AG09319 (cell line): ENCODE results near the gene ZNF688.
"Not testable (repeated sequence)": the region's sequence is repeated elsewhere in the genome, so short reads cannot be mapped to it uniquely, and the experiment has no call there.

Source experiments
- DNase-seq: peaks from one replicate; pipeline ENCODE4 v3.0.0-alpha.2; 2010; ENCODE audit warnings: low read depth; ENCODE audit errors: extremely low read depth
- TF ChIP-seq, protein P1 (sequence below): IDR thresholded peaks from 2 replicates; pipeline ENCODE4 v1.5.1; 2011; ENCODE audit warnings: low read depth, mild to moderate bottlenecking, inconsistent platforms, low read length, moderate library complexity

The ZNF688 gene

GRCh38 chr16:30600929-30601328 lies 29.4 kb upstream of the ZNF688 start:
- TF ChIP-seq, protein P1, sequence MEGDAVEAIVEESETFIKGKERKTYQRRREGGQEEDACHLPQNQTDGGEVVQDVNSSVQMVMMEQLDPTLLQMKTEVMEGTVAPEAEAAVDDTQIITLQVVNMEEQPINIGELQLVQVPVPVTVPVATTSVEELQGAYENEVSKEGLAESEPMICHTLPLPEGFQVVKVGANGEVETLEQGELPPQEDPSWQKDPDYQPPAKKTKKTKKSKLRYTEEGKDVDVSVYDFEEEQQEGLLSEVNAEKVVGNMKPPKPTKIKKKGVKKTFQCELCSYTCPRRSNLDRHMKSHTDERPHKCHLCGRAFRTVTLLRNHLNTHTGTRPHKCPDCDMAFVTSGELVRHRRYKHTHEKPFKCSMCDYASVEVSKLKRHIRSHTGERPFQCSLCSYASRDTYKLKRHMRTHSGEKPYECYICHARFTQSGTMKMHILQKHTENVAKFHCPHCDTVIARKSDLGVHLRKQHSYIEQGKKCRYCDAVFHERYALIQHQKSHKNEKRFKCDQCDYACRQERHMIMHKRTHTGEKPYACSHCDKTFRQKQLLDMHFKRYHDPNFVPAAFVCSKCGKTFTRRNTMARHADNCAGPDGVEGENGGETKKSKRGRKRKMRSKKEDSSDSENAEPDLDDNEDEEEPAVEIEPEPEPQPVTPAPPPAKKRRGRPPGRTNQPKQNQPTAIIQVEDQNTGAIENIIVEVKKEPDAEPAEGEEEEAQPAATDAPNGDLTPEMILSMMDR = no peak
- DNase-seq = no peak

DNA sequence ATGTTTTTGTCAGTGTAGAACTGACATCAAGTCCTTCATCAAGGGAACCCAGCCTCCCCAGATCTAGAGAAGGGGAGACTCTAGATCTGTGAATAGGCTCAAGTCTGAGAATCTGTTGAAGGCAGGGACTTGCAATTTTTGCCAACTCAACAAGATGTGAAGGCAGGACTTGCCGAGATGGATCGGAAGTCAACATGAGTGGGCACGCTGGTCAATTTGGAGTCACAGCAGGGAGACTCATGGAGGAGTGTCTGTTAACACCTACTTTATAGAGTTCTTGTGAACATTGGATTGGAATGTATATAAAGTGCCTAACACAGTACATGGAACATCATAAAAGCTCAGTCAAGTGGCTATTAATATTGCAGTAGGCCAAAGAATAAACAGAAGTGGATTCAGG lies 28.7 kb upstream of the ZNF688 start:
- no peak for DNase-seq
- TF ChIP-seq, protein P1 = no peak

DNA sequence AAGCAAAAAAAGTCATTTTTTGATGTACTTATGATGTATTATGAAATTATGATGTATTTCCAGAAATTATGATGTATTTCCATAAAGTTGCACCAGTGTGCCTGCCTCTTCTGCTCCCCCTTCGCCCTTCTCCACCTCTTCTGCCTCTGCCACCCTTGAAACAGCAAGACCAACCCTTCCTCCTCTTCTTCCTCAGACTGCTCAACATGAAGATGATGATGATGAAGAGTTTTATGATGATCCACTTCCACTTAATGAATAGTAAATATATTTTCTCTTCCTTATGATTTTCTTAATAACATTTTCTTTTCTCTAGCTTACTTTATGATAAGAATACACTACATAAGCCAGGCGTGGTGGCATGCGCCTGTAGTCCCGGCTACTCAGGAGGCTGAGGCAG lies 21.4 kb upstream of the ZNF688 start:
- TF ChIP-seq, protein P1 = no peak
- DNase-seq = no peak

DNA sequence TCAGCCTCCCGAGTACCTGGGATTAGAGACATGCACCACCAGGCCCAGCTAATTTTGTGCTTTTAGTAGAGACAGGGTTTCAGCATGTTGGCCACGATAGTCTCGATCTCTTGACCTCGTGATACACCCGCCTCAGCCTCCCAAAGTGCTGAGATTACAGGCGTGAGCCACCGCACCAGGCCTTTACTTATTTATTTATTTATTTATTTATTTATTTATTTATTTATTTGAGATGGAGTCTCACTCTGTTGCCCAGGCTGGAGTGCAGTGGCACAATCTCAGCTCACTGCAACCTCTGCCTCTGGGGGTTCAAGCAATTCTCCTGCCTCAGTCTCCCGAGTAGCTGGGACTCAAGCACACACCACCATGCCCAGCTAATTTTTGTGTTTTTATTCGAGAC lies 19.4 kb upstream of the ZNF688 start:
- not testable (repeated sequence) for DNase-seq

DNA sequence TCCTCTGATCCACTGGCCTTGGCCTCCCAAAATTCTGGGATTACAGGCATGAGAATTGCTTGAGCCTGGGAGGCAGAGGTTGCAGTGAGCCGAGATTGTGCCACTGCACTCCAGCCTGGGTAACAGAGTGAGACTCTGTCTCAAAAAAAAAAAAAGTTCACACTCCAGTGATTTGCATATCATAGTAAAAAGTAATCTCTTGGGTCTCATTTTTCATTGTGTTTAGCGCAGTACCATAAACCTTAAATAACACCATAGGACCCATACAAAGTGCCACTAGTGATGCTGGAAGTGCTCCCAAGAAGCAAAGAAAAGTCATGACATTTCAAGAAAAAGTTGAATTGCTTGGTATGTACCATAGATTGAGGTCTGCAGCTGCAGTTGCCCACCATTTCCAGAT lies 18.1 kb upstream of the ZNF688 start:
- not testable (repeated sequence) for DNase-seq

DNA sequence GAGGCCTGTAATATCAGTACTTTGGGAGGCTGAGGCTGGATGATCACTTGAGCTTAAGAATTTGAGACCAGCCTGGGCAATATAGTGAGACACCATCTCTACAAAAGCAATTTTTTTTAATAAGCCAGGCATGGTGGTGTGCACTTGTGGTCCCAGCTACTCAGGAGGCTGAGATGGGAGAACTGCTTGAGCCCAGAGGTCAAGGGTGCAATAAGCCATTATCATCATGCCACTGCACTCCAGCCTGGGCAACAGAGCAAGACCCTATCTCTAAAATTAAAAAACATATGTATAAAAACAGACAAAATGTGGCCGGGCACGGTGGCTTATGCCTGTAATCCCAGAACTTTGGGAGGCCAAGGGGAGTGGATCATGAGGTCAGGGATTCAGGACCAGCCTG lies 17.1 kb upstream of the ZNF688 start:
- TF ChIP-seq, protein P1 = no peak
- no peak for DNase-seq

DNA sequence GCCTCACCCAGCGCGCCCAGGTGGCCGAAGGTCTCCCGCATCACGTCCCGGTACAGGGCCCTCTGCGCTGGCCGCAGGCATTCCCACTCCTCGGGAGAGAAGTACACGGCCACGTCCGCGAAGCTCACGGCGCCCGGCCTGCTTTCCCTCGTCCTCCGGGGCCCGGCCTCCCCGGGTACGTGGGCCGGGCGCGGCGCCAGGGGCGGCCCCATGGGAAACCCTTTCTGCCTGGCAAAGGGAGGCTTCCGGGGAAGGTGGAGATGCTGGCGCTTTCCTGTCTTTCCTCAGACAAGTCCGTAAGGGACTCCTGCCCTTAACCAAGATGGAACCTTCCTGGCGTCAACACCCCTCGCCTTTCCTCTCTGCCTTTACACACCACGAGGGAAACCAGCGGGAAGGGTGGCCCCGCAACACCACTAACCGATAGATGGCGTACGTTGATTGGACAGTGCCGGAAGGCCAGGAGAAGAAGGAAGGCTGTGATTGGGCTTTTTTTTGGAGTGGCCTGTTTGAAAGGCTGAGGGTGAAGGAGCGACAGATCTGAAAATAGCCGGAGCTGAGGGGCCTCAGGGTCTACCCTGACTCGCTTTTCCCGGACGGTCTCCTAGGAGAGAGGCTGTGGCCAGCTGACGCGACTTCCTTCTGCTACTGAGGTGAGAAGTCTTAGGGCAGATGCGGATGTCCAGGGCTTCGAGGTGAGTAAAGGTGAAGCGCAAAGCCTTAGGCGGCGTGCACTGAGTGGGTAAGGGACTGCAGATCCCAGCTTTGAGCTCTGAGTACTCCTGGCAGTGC lies 14.1 kb upstream of the ZNF688 start, which contains the start of gene ZNF785:
Gene ZNF785, minus strand, starts transcription at position 298 of the 792 bp plus-strand sequence. Its CDS starts 86 bp downstream, at position 212.
- TF ChIP-seq, protein P1 = peak; percentile 34
- peak; percentile 98 for DNase-seq

GRCh38 chr16:30585022-30585399 lies 13.5 kb upstream of the ZNF688 start:
- no peak for DNase-seq
- TF ChIP-seq, protein P1 = no peak
